GM15510 (cell line): ENCODE results near the gene SEM1.

Experiments used
- POLR2A ChIP-seq: IDR thresholded peaks from 3 replicates; pipeline ENCODE4 v1.6.1; 2011; ENCODE audit warnings: borderline replicate concordance; ENCODE audit not compliant: insufficient read length; ENCODE audit errors: extremely low read depth

The SEM1 gene

GRCh38 chr7:96709381-96710228, at the start of gene SEM1:
SEM1 (minus strand) TSS chr7:96709846; CDS start chr7:96709763, 83 bp downstream.
- peak; percentile 62 for TF ChIP-seq POLR2A

GRCh38 chr7:96747418-96747940, 37.8 kb upstream of the SEM1 start:
- no peak for TF ChIP-seq POLR2A

DNA sequence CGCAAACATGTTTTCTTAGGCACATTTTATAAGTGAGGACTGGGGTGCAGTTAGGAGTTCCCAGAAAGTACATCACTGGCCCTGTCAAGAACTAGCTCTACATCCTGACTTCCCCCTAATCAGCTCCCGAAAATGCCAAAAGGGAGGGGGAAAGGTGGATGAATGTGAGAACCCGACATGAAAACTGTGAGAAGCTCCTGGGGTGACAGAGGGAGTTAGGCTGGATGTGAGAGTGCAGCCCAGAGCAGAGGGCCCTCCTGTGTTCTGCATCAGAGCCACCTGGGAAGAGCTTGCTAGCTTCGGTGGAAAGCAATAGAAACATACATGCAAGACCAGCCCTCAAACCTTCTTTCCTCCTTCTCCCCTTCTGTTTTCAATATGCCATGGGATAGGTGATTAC, 30.5 kb upstream of the SEM1 start:
- no peak for TF ChIP-seq POLR2A

DNA sequence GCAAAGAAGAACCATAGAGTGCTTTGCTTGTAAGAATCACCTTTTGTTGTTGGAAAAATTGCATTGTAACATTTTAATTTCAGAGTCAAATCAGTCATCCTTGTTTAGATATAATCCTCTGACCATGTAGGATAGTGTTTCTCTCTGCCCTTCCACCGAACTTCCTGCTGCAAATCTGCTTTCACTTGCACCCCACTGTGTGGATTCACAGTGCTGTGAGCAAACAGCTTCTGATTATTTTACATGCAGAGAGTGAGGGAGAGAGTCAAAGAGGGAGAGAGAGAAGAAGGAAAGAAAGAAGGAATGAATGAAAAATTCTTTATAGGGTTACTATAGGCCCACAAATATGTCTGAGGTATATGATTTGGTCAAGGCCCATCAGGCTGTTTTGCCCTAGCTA, 30.0 kb upstream of the SEM1 start:
- TF ChIP-seq POLR2A = no peak

DNA sequence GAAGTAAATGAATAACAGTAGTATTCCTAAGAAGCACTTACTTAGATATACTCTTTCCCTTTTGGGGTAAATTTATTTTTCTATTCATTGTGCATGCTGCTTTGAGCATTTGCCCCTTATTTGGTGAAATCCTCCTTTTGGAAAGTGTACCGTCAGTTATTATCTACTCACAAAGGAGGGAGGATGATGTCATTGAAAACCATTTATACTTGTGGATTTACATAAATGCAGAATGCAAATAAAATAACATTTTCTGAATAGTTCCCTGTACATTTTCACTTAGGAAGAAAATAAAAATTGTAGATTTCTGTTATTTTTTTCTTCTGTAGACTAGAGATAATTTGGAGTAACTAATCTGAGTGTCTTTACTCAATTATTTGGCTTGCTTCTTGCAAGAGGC, 29.5 kb upstream of the SEM1 start:
- no peak for TF ChIP-seq POLR2A

GRCh38 chr7:96738705-96739104, 29.1 kb upstream of the SEM1 start:
- TF ChIP-seq POLR2A = no peak

- TF ChIP-seq POLR2A = no peak
Measured at GRCh38 chr7:96737545-96738050, 28.0 kb upstream of the SEM1 start.

DNA sequence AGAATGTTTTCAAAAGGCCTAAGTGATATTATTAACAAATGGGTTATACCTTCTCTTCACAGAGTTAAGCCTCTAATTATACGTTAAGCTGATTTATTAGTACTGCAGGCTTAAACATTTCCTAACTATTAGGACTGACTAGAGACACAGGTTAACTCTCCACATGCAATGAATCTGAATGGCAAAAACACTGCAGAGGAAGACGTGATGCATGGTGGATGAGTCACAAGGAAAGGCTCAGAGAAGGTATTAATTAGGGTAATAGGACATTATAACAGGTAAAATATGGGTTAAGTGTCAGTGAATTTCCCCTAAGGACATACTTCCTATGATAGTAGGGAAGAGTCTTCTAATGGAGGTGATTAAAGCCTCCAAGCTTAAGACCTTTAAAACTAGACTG, 24.7 kb upstream of the SEM1 start:
- TF ChIP-seq POLR2A = no peak

GRCh38 chr7:96729820-96730219, 20.2 kb upstream of the SEM1 start:
- TF ChIP-seq POLR2A = no peak

DNA sequence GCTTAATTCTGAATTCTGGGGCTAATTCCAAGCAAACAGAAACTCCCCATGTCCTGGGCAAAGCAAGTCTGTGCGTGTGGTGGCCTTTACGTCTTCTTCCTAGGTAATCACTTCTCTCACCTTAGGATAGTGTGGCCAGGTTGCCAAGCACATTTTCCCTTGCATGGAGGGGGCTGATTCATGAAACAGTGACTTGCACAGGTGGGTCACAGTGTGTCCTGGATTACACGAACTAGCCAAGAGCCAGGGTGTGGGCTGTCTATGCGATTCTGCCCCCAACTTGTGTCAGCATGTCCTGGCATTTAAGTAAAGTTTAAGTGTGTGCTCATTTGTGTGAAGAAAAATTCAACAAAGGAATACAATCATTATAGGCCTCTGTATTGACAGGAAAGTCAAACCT, 18.5 kb upstream of the SEM1 start:
- no peak for TF ChIP-seq POLR2A

- no peak for TF ChIP-seq POLR2A
Measured at GRCh38 chr7:96727534-96728088, 18.0 kb upstream of the SEM1 start.

DNA sequence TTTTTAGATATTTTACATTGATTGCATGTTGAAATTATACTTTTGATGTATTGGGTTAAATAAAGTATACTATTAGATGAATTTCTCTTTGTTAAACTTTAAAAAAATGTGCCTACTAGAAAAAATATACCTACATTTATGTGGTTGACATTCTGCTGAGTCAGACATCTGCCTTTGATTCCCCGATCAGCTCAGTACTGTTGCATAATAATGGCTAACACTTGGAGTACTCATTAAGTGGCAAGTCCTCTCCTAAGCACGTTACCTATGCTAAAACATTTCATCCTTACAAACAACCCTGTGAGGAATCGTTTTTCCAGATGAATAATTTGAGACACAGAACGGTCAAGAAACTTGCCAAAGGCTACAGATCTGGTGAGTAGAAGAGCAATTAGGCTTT, 14.0 kb upstream of the SEM1 start:
- no peak for TF ChIP-seq POLR2A

DNA sequence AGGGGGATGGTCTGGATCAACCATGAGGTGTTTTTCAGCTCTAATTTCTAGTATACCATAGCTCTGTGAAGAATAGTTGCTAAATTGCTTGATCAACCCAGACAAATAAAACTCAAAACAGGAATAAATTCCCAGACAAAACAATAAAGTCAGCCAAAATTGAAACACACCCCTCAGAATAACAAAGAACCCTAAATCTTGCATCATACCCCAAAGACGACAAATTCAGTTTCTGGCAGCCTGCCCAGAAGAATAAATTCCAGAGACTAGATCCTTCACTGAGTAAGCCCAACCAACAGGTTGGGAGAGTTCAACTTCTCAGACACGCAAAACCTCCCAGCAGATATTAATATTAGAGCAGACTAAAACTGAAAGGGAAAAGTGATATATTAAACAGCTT, 11.2 kb upstream of the SEM1 start:
- no peak for TF ChIP-seq POLR2A

DNA sequence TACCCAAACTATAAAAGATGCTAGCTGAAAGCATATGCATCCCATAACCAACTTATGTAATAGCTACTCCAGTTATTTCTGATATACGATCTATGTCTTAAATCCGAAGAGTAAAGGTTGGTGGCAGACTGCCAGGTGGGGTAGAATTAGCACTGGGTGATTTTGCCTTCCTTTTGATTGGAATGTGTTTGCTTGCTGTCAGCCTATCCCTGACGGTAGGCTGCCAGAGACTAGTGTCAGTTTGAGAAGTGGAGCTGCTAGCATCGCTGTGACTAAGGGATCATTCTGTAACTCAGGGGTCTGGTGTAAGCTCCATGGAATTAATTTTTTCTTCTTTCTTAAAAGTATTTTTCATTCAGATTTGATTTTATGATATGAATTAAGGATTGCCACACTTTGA, 9.5 kb upstream of the SEM1 start:
- no peak for TF ChIP-seq POLR2A

DNA sequence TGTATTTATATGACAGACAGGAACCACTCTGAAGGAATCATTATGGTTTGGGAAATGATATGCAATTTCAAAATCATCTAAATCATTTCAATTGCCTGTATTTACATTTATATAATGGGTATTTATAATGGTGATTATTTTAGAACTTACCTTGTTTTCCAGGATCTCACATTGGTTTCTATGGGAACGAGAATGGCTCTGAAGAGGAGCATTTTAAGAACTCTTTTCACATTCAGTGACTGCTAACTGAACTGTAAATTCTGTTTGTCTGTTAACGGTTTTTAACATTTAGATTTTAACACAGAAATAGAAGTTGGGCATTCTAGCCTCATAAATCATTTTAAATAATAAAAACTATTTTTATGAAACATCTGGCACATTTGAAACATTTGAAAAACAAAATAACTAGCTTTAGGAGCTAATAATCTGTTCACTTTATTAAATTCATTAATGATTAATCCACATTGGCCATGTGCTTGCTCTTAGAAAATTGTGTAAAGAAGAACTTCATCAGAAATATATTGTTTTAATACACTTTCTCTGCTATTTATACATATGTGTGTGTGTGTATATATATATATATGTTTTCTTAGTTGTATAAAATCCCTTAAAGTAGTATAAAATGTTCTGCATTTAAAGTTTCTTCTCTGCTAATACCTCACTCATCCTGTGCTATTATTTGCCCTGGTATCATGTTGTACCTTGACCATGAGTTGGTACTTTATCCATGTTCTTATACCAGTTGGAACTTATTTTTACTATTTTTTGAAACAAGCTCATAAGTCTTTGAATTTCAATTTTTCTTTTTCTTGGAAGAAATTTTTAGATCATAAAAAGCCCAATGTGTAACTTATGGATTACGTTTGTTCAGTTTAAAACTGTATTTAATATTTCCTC, 8.7 kb upstream of the SEM1 start:
- no peak for TF ChIP-seq POLR2A
